CD4-positive, alpha-beta T cell treated with Interleukin-1 beta for 1 hour (primary cell): Measurements from ENCODE around the gene ST3GAL5.
"Not testable (repeated sequence)": the region's sequence is repeated elsewhere in the genome, so short reads cannot be mapped to it uniquely, and the experiment has no call there.

ENCODE experiments used
- DNase-seq, 2 donors: peaks; one replicate each; pipeline ENCODE4 v3.0.0-alpha.2; 2020 to 2022

The ST3GAL5 gene

DNA sequence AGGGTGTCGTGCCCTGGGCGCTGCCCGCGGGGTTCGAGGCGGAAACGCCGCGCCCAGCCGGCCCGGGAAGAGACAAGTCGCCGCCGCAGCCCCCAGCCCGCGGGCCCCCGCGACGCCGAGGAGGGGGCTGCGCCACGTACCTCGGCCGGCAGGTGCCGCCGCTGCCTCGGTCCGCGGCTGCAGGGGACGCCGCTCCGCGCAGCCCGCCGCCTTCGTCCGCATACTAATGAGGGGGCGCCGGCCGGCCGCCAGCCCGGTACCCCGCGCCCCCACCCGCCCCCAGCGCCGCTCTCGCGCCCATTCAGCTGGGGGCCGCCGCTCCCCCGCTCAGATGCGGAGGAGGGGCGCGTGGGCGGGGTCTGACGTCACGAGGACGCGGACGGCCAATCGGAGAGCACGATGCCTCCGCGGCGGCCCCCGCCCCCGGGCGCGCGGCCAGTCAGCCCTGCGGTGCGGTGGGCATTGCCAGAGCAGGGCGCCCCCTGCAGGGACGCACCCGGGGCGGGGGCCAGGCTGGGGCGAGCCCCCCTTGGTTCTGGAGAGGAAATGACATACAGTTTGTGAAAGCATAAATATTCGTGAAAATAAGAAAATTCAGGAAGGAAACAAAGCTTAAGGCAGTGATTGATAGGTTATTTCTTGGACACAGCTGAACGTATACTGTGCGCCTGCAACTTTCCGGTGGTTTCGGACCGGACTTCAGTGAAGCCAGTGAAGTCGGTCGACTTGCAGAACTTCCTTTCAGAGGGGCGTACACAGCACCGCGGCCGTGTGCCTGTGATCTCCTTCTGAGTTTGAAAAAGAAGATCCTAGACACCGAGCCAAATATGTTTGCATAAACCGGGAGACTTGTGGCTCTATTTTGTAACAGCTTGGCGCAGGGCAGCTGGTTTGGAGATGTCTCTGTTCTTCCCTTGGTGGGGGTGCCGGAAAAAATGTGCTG, at the start of gene ST3GAL5:
ST3GAL5 (minus strand) TSS at position 307 of the 943 bp plus-strand sequence; CDS start at position 222, 85 bp downstream.
- DNase-seq: peak; percentile 93

DNA sequence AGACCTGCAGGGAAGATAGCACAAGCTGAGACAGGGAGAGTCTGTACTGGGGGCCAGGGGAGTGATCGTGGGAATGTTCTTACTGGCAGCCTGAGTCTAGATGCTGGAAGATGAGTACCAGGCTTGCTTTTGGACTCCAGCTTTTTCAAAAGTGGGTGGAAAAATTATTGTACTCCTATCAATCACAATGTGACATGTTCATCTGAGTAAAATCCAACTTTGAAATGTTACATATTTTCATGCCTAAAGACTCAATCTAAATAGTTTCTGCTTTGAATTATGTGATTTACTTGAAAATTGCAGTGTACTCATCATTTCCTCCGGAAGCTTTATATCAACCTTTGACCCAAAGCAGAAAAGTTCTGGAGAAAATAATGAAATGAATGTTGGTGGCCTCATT, 49.7 kb upstream of the ST3GAL5 start:
- no peak for DNase-seq

DNA sequence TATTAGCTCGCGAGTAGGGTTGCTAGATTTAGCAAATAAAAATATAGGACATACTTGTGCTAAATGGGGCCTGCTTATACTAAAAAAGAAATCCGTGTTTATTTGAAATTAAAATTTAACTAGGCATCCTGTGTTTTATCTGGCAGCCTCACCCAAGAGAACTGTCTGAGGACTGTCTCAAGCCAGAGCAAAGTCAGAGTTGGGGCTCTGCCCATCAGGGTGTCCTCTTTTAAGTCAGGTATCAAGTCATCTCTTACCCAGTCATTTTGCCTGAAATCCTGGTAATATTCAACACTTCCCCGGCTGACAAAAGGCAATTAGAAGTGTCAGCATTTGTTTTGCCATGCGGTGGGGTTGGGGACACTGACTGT, 48.3 kb upstream of the ST3GAL5 start:
- DNase-seq: no peak

DNA sequence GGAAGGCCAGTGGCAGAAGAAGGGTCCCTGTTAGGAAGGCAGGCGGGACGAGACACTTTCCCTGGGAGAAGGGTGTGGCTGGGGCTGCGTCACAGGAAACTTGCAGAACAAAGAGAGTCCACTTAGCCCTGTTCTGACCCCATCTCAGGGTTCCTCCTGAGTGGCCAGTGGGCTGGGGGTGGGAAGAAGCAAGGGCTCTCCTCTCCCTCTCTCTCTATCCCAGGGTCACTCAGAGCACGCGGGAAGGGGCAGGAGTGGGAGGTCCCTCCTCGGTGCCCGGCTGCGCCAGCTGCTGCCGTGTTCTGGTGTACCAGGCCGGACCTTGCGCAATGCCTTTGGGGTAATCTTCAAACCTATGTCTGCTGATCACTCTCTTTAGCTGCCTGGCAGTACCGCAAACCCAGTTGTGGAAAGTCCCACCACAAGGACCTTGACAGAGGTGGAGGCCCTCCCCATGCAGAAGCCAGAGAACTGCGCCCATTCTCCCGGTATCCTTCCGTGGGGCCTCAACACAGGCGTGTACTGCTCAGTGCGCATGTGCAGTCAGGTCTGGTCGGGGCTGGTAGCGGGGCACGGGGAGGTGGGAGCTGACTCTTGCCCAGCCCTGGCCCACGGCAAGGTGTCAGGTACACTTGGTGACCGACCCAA, 47.8 kb upstream of the ST3GAL5 start:
- DNase-seq: no peak

DNA sequence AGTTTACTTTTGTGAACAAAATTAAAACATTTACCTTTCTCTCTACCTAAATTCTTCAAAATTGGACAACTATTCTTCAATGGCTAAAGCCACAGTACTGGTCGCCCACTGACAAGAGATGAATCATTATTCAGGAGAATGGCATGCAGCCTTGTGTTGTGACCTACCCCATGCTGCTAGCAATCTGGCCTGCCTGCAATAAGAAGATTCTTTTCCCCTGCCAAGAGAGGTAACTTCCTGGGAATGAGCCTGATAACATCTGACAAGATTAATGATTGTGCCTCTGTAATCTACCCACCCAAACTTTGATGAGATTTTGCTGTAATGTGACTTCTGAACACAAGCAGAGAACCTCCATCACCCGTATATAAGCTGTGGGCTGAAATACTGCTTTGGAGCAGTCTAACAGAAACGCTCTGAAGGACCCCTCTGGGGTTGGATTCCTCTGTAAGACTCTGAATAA, 47.0 kb upstream of the ST3GAL5 start:
- no peak for DNase-seq

DNA sequence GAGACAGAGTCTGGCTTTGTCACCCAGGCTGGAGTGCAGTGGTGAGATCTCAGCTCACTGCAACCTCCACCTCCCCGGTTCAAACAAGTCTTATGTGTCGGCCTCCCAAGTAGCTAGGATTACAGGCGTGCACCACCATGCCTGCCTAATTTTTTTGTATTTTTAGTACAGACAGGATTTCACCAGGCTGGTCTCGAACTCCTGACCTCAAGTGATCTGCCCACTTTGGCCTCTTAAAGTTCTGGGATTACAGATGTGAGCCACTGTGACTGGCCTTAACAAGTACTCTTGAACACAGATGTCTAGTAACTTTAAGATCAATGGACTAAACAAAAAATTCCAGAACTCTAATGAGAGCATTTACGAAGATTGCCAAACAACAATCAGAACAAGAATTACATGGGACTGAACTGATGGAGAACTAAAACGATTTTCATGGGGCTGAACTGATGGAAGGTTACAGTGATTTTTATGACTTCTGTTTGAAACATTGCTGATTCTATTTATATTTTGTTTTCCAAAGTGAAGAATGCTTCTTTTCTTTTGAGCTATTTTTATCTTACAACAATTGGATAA, 46.5 kb upstream of the ST3GAL5 start:
- DNase-seq: no peak

DNA sequence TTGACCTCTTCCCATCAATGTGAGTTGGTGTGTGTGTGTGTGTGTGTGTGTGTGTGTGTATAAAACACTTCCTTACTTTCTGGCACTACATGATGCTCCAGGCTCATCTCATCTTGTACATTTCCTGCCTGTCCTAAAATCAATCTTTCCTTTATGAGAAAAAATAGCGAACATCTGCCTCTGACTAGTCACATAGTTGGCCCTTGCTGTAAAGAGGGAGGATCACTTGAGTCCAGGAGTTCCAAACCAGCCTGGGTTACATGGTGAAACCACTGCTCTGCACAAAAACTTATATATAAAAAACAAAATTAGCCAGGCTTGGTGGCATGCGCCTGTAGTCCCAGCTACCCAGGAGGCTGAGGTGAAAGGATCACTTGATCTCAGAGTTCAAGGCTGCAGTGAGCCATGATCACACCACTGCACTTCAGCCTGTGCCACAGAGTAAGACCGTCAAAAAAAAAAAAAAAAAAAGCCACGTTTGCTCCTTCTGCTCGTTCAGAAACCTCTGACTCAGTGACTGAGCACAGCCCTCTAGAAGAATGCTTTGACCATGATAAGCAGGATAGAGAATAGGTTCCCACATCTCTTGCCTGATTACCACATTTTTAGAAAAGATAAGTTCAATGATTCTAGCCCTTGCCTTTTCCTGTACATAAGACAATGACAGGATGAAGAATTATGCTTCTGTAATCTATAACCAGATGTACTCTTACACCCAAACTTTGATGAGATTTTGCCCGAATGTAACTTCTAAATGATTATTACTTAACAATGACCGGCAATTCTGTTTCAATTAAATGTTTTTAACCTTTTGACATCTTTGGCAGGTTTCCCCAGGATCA, 45.2 kb upstream of the ST3GAL5 start:
- no peak for DNase-seq

DNA sequence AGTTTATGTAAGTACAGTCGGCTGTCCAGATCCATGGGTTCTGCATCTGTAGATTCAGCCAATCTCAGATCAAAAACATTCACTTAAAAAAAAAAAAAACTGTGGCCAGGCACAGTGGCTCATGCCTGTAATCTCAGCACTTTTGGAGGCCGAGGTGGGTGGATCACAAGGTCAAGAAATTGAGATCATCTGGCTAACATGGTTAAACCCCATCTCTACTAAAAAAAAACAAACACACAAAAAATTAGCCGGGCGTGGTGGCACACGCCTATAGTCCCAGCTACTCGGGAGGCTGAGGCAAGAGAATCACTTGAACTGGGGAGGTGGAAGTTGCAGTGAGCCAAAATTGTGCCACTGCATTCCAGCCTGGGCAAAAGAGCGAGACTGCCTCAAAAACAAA, 42.4 kb upstream of the ST3GAL5 start:
- not testable (repeated sequence) for DNase-seq

DNA sequence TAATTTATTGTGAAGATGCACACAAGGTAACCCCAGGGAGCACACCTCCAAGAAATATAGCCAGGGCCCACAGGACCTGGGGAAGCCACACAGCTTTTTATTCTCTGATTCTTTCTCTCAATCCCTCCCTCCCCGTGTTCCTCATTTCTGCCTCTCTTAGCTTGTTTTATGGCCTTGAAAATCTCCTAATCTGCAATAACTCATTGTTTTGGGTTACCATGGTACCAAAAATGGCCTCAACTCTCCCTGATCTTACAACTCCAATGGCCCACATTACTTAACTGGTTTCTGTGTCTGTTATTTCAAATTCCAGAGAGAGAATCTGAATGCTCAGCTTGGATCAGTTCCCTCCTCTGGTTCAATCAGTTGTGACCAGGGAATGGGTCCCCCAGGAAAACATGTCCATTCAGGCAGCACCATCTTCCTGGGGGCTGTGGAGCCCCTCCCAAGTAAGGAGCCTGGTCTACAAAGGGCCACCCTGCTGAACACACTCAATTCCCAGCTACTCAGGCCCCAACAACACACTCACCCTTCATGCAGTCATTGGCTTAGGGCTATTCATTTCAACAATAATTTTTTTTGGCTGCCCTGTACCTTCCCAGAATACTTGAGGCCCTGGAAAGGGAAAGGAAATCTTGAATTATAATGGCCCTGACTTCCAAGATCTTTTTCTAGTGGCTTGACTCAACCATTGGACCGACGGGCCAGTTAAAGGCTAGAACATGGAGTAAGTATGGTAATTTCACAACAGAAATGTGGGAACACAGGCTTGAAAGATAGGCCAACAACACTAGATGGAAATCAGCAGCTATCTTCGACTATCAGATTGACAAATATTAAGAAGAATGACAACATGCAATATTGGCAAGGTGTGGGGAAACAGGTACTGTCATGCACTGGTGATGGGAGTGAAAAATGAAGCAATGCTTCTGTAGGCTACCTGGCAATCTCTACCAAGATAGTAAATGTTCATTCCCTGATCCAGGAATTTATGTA, 41.6 kb upstream of the ST3GAL5 start:
- DNase-seq: no peak

DNA sequence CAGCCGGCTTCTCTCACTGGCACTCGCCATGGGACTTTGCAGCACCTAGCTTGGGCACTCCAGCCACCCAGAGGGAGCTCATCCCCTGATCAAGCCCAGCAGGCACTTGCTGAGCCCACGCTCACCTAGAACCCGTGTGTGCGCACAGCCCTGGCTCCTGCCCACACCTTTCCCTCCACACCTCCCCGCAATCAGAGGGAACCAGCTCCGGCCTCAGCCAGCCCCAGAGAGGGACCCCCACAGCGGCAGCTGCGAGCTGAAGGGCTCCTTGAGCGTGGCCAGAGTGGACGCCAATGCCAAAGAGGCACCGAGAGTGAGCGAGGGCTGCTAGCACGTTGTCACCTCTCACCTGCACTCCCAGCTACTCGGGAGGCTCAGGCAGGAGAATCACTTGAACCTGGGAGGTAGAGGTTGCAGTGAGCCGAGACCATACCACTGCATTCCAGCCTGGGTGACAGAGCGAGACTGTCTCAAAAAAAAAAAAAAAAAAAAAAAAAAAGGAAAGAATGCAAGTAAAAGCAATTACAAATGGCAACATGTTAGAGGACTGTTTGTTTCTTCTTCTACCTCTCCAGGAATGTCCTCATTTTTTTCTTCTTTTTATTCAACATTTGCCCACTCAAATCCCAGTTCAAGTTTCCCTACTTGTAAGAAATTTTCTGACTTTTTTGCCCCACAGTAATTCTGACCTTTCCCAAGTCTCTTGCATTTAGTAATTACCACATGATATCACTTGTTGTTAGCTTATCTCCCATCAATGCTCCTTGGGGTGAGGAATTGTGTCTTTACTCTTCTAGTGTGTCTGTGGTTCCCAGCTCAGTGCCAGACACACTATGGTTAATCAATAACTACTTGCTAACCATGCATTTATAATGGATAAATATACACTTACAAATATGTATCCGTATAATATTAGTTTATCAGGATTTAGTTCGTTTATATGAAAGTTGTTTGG, 40.6 kb upstream of the ST3GAL5 start:
- DNase-seq: no peak

DNA sequence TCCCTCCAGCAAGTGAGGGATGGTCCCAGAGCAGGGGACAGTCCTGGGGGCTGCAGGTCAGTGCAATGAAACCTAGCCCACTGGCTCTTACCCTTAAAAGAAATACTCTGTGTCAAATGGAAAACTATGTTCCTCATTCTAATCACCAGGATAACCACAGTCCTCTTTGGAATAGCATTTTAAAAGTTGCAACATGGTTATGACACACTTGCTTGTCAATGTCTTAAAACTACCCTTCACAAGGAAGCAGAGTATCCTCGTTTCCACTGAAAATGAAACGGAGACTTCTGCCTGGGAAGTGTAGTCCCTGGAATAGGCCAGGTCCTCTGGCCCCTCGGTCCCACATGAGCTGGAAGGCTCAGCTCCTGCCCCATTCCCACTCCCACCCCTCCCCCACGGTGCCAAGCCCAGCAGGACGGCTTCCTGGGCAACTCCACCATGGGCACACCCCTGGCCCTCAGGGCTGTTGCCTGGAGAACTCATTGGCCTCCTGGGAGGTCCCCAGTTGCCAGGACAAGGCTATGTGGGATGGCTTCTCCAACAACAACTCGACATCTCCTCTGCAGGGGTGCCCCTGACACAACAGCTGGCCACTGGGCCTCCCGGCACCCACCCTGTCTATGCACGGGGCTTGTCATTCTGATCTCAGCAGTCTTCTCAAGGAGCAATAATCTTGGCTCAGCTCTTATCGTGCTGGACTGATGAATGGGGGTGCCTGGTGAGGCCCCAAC, 38.3 kb upstream of the ST3GAL5 start:
- no peak for DNase-seq

DNA sequence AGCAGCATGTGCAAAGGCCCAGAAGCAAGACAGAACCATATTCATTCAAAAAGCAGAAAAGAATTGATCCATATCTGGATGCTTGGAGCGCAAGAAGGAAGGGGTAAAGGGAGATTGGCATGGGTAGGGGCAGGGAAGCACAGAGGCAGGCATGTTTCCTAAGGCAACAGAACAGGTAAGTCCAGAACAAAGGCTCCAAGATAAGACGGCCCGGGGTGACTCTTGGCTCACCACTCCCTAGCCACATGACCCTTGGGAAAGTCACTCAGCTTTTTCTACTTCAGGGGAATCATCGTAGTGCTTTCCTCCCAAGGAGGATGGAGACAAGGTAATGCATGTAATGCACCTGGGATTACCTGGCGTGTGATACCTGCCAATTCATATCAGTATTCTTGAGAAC, 37.7 kb upstream of the ST3GAL5 start:
- no peak for DNase-seq

DNA sequence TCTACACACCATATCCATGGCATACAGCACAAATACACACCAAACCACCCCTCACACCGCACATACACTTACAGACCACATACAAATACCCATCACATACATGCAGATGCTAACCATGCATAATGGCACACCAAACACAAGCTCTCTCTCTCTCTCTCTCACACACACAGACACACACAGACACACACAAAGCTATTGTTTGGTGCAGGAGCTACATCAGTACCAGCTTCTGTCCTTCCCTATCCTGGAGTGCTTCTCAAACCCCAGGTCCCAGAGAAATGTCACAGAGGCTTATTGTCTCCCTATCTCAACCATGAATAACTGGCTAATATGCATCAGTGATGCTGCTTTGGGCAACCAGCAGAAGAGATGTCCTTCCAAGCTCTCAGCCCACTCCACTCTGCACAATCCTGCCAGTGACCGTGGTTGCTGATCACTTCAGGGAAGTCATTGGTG, 36.5 kb upstream of the ST3GAL5 start:
- no peak for DNase-seq

DNA sequence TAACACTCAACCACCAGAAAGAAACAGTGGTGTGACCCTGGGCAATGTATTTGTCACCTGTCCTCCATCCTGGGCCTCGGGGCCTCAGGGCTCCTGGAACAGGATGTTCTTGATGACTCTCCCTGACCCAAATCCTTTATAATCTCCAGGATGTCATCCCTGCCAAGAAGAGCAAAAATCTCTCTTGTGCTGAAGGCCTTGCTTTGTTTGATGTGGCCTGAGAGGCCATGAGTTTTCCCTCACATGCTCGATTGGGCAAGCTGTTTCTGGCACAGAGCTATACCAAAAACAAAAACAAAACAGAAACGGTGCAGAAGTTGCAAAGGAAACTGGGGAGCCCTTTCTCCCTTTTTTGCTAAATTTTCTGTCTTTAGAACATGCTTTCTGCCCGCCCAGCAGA, 35.7 kb upstream of the ST3GAL5 start:
- DNase-seq: no peak

DNA sequence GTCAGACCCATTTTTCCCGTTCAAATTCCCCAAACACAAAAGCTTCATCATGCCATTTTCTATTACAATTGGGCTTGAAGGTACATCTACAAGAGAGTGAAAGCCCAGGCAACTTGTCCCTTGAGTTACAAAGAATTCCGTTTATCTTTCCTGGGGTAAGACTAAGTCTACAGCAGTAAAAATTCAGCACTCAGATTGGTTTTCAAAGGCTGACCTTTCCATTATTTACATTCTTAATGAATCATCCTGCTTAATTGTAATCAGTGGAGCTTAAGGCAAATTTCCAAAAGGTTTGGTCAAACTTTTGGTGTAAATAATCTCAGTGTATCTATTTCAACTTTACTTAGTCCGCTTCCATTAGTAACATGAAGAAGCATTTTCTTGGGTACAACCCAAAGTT, 33.4 kb upstream of the ST3GAL5 start:
- DNase-seq: no peak

DNA sequence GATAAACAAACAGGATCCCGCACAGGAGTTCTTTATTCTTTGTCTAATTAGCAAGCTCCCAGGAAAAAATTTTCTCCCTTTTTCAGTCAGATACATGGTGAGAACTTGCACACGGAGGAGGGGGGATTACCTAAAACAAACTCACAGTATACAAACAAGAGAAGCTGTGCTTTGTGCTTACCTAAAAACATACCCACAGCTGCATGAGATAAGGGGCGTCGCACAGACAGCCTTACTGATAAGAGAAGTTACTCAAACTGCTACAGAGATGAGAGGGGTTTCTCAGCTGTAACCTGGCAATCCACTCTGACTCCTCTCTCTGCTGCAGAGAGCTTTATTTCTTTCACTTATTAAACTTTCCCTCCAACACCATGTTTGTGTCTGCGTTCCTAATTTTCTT, 32.9 kb upstream of the ST3GAL5 start:
- no peak for DNase-seq

DNA sequence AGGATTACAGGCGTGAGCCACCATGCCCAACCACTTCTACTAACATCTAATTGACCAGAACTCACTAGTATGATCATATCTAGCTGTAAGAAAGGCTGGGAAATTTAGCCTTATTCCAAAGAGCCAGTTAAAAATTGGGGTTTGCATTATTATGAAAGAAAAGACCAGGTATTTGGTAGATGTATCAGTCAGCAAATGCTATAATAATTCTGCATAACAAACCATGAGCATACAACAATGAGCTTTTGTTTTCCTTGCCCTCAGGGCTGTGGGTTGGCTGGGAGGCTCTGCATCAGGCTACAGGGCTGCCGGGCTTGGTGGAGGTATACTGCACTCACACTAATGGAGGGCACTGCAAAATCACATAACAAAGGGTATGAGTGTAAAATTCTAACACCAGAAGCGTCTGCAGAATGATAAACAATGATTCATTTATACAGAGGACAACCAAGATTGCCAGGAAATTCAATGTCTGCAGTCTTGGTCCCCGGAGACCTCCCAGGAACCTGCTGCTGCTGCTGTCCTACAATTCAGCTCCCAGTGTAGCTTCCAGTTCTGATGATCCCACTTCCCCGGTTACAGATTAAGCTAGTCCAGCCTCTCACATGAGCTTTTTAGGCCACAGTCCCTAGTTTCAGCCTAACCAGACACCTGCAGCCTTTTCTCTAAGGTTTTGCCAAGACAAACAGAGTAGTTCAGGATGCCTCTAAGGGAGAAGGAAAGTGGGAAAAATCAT, 32.2 kb upstream of the ST3GAL5 start:
- DNase-seq: no peak

DNA sequence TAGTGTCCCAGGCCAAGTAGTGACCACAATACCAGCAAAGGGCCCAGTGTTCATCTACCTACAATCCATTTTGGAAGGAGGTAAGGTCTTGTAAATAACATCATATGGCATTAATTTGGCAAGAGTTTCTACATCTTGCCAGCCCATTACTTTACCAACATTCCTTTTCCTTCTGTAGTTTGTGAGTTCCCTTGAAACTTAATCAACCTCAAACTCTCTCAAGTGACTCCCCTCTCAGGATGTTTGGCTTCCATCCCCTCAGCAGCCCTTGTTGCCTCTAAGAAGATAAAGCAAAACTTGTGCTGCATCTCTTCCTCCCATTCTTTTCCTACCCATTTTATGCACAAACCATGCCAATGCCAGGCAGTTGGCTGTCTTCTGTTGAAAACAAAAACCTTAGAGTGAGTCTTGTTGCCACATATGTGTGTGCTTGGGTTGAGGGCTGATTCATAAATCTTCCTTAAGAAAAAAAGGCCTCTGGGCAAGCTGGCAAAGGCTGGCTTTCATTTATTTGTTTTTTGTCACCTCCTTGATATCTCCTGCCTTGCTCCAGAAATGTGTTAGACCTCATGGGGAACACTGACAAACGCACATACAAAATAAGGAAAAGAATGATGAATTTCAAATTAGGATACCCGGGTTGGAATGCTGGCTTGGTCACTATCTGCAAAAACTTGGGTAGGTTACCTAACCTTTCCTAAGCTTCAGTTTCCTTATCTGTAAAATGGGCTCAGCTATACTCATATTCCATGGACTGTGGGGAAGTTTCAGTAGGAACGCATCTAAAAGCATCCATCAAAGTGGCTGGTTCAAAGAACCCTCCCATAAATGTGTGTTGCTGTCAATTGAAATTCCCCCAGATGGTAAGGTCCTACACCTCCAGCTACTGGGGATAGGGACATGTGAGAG, 29.4 kb upstream of the ST3GAL5 start:
- no peak for DNase-seq
